Right lobe of liver (tissue), 6 donors: ENCODE measurements around the gene MYO1B. TPM values are rescaled to one million over a fixed set of nuclear protein-coding genes. Genes with fewer than 3 reads are reported as not detected.

Source experiments
- ATAC-seq, 4 donors: fragments of 200-7000 bp; cut with Tn5 transposase; one replicate each; pipeline ENCODE4 v1.9.1; 2020; ENCODE audit warnings: mild to moderate bottlenecking in 4 of 4, moderate library complexity in 4 of 4
- DNase-seq, 3 donors: peaks; one replicate each; pipeline ENCODE4 v3.0.0-alpha.2; 2020
- H3K27ac ChIP-seq, 3 donors: fragments of 200-600 bp; one replicate each; pipeline ENCODE4 v1.8.0; 2022
- H3K27me3 ChIP-seq, 2 donors: fragments of 200-600 bp; one replicate each; pipeline ENCODE4 v1.8.0; 2022
- H3K36me3 ChIP-seq, 4 donors: fragments of 200-600 bp; sonication (generic) in 1 of 4; one replicate each; pipeline versions ENCODE4 v1.5.1 to v1.8.0; 2017 to 2022; ENCODE audit warnings: control low read depth in 1 of 4
- H3K4me1 ChIP-seq, 4 donors: fragments of 200-600 bp; sonication (generic) in 1 of 4; one replicate each; pipeline versions ENCODE4 v1.5.1 to v1.8.0; 2017 to 2022; ENCODE audit warnings: control low read depth in 1 of 4
- H3K4me3 ChIP-seq, 3 donors: fragments of 200-600 bp; one replicate each; pipeline ENCODE4 v1.8.0; 2022
- H3K9me3 ChIP-seq, 4 donors: fragments of 200-600 bp; sonication (generic) in 1 of 4; one replicate each; pipeline versions ENCODE4 v1.5.1 to v1.8.0; 2017 to 2022; ENCODE audit warnings: control low read depth in 1 of 4
- POLR2A ChIP-seq: fragments of 450-650 bp; IDR thresholded peaks from one replicate; pipeline ENCODE4 v1.6.1; 2017; ENCODE audit warnings: antibody characterized with exemption, mild to moderate bottlenecking
- WGBS: methylation state at CpG from one replicate; pipeline ENCODE4 v1.1.6; 2018; ENCODE audit warnings: low coverage, low lambda C conversion rate; ENCODE audit not compliant: insufficient coverage; ENCODE audit errors: missing lambda C conversion rate; 5-methylcytosine and 5-hydroxymethylcytosine counted together
- intact Hi-C, 2 donors: fragments of 100-400 bp; cut with DNase I; formaldehyde crosslinking; loops; one replicate each; pipeline versions ENCODE4 v1.11.2 to v1.14.1; 2022
- total RNA-seq, 6 experiments: library from RNA; depleted of rRNA in 2 of 6; stranded (reverse); fragments of >200 nt in 2 of 6; fragmentation: NEBNext Ultra II Directional in 3 of 6; extraction: Animal tissue kit (Norgen Biotek cat#: 25700) in 3 of 6; gene quantifications; one replicate each; pipeline versions ENCODE4 v1.1.0 to v1.2.4, GENCODE V29; 2016 to 2023
- TF ChIP-seq, protein P1 (sequence below), 4 donors: fragments of 200-600 bp in 3 of 4; fragments of 450-650 bp in 1 of 4; IDR thresholded peaks; one replicate each; pipeline versions ENCODE4 v1.5.1 to v1.8.0; 2016 to 2022; ENCODE audit warnings: antibody characterized with exemption in 4 of 4, mild to moderate bottlenecking in 2 of 4
- donor health status: DM: no; HTN: yes; CAD: no.
- donor health status: DM: no; HTN: no; CAD: no.
- donor health status: DM: no; HTN: no; CAD: no.
- donor health status: DM: no; HTN: yes; CAD: no.
- donor health status: DM: no; HTN: yes; CAD: no.

MYO1B gene
- total RNA-seq, 6 experiments from 2014 or later: 171 to 273 (median 221) TPM

DNA sequence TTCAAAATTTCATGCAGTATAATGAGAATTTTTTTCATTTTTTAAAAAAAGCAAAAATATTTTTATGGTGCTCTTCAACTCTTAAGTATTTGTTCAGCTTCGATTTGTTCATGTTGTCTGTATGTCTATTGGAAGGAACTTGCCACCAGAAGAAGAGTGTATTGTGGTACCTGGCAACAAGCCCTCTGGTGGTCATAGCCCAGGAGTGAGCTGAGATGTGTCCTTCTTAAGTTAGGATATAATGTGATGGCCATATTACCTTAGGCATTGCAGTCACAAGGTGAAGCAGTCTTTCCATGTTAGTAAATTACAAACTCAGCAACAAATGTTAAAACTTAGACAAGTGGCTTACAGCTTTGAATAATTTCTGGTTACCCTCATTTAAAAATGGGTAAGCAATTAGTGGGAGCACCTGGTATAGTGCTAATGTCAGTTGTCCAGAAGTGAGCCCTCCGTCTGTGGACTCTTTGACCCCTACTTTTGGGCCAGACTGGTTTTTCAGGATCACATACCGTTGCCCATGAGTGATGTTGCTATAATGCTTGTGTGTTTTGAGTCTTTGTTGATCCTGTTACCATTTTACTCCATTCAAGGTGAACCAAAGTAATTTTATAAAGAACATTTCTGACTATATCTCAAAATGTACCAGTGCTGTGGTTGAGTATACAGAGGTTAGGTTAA is 57.4 kb downstream of the MYO1B start:
- 25% methylated on average over 3 of the region's 3 CpGs for WGBS
- Histone ChIP-seq H3K27ac (no peak overlapping the region), H3K36me3 (peaks cover 0 to 6% (median 1%) of the 10 kb centered on the region in 4 donors), H3K9me3 (no peaks in the 10 kb centered on the region), H3K4me3 (no peak overlapping the region), H3K27me3 (no peaks in the 10 kb centered on the region), H3K4me1 (peaks cover 0 to 49% (median 17%) of the 10 kb centered on the region in 4 donors)
- intact Hi-C loops: no loop called here
- DNase-seq (no peak), ATAC-seq (no peak)
- TF ChIP-seq POLR2A: no peak
- TF ChIP-seq, protein P1, sequence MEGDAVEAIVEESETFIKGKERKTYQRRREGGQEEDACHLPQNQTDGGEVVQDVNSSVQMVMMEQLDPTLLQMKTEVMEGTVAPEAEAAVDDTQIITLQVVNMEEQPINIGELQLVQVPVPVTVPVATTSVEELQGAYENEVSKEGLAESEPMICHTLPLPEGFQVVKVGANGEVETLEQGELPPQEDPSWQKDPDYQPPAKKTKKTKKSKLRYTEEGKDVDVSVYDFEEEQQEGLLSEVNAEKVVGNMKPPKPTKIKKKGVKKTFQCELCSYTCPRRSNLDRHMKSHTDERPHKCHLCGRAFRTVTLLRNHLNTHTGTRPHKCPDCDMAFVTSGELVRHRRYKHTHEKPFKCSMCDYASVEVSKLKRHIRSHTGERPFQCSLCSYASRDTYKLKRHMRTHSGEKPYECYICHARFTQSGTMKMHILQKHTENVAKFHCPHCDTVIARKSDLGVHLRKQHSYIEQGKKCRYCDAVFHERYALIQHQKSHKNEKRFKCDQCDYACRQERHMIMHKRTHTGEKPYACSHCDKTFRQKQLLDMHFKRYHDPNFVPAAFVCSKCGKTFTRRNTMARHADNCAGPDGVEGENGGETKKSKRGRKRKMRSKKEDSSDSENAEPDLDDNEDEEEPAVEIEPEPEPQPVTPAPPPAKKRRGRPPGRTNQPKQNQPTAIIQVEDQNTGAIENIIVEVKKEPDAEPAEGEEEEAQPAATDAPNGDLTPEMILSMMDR (IDR thresholded peaks at IDR 0.05): no peak

DNA sequence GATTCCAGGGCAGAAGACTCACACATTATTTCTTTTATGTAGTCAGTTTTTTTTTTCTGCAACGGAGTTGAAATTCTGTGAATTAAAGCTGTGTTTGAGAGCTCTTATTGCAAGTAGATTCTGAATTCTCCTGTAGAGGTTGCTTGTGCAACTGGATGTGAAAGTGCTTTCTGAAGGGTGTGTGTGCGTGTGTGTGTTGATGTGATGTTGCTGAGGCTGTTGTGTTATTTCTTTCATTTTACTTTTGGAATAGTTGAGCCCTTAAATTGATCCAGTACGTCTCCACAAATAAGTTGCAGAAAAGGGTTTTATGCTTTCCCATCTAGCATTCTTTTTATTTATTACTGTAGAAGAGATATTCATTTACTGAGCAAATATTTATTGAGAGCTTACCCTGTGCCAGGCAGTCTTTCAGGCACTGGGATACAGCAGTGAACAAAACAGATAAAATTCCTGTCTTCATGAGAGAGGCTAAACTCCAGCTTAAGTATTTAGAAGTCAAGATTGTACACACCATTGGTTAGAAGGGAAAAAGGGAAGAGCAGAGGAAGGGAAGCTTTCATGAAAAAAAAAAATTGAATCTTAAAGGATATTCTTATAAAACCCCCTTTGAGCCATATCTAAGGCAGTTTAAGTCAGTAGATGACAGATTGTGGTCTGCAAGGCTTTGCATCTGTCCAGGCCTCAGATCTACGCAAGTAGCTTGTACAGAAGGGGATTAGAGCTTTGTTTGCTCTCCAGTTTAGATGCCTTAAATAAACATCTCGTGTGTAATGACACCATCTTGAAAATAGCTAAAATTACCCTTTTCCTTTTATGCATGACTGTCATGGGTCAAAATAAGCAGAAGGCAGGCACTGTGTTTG is 58.2 kb downstream of the MYO1B start:
- ATAC-seq: peak; percentile 48 to 75 (median 61)
- TF ChIP-seq, protein P1 (IDR thresholded peaks at IDR 0.05): no peak
- TF ChIP-seq POLR2A: no peak
- DNase-seq: no peak
- Histone ChIP-seq H3K36me3 (peaks cover 0 to 5% (median 1%) of the 10 kb centered on the region in 4 donors), H3K4me1 (peaks cover 0 to 49% (median 17%) of the 10 kb centered on the region in 4 donors), H3K4me3 (no peak overlapping the region), H3K27ac (no peak overlapping the region), H3K27me3 (no peaks in the 10 kb centered on the region), H3K9me3 (no peaks in the 10 kb centered on the region)
- 51% methylated on average over 5 of the region's 5 CpGs for WGBS
- intact Hi-C loops: no loop called here

DNA sequence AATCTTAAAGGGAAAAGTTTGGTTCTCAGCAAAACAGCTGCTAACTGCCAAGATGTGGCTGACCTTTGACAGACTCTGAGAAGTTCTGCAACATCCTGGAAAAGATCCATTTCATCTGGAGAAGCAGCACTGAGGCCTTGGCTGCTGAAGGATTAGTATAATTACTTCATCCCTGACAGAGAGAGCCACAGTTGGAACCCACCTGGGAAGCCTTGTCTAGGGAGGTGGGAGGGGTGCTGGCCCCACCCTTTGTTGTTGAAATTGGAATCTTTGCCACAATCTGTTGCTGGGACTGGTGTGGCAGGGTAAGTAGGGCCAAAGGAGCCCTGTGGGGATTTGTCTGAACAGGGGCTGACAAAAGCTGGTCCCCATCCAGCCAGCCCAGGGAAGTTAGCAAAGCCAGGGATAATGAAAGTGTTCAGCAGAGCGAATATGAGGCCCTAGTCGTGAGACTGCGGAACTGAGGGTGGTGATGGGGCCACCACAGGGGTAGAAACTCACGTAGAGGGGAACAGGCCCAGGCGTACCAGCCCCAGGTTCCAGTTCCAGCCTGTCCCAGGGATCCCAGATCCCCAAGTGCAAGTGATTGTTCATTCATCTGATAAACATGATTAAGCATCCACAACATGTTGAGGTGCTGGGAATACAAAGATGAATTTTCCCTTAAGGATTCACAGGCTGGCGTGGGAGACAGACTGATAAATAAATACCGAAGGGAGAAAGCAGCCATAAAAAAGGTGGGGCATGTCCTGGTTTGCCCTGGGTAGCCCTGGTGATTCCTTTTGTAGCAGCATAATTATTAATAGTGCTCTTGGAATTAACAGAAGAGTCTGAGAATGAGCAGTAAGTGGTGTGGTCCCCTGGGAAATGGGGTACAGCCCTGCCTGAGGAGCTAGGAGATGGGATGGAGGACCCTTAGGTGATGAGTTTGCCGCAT is 60.0 kb downstream of the MYO1B start:
- H3K27me3 ChIP-seq: no peaks in the 10 kb centered on the region
- peaks cover 0 to 38% (median 17%) of the 10 kb centered on the region in 4 donors for H3K4me1 ChIP-seq
- no peak for TF ChIP-seq POLR2A
- TF ChIP-seq, protein P1 (IDR thresholded peaks at IDR 0.05): no peak
- no peak for DNase-seq
- intact Hi-C loops: no loop called here
- H3K4me3 ChIP-seq: no peak overlapping the region
- peak in 3 of 4 donors; percentile 5 to 52 (median 27) for ATAC-seq
- H3K36me3 ChIP-seq: peaks cover 0 to 5% (median 1%) of the 10 kb centered on the region in 4 donors
- 85% methylated on average over 8 of the region's 8 CpGs for WGBS
- H3K27ac ChIP-seq: no peak overlapping the region
- H3K9me3 ChIP-seq: no peaks in the 10 kb centered on the region

DNA sequence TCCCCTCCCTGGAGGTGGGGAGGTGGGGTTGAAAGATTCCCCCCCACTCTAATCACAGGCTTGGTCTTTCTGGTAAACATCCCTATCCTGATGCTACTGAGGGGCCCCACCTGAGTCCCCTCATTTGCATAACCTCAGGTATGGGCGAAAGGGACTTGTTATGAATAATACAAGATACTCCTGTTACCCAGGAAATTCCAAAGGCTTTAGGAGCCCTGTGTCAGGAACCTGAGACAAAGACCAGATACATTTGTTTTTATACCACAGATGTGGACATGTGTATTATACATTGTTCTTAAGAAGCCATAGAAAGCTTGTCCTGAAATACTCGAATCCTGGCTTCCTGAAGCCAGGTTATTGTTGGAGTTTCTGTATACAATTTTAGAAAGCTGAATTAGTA is 62.8 kb downstream of the MYO1B start:
- ATAC-seq (no peak), DNase-seq (no peak)
- Histone ChIP-seq H3K9me3 (no peaks in the 10 kb centered on the region), H3K27ac (no peak overlapping the region), H3K4me3 (no peak overlapping the region), H3K27me3 (no peaks in the 10 kb centered on the region), H3K4me1 (peaks cover 0 to 34% (median 11%) of the 10 kb centered on the region in 4 donors), H3K36me3 (peaks cover 0 to 3% (median 0%) of the 10 kb centered on the region in 4 donors)
- intact Hi-C loops: no loop called here
- TF ChIP-seq, protein P1 (IDR thresholded peaks at IDR 0.05): no peak
- TF ChIP-seq POLR2A: no peak
- WGBS: 78% methylated on average over 2 of the region's 2 CpGs
